Kidney (tissue), 14 donors: ENCODE data around the gene CKAP2L. TPM values are rescaled to one million over a fixed set of nuclear protein-coding genes. Genes with fewer than 3 reads are reported as not detected.
"Not testable (repeated sequence)": the region's sequence is repeated elsewhere in the genome, so short reads cannot be mapped to it uniquely, and the experiment has no call there.

Source experiments
- DNase-seq, 5 donors: peaks; one replicate each; pipeline ENCODE4 v3.0.0-alpha.2; 2013 to 2020
- FAIRE-seq: peaks from 2 replicates; lab custom pipeline; 2012; peaks lifted over from hg19 to GRCh38; lab: Jason Lieb, UNC
- H3K27ac ChIP-seq, 2 donors: one replicate each; pipeline ENCODE4 v1.7.0; 2013; ENCODE audit warnings: low read depth in 2 of 2, low read length in 2 of 2, inconsistent platforms in 1 of 2
- H3K27me3 ChIP-seq: one replicate; pipeline ENCODE4 v1.7.1; 2013; ENCODE audit warnings: low read length, inconsistent platforms; ENCODE audit not compliant: control insufficient read depth, insufficient read depth
- H3K36me3 ChIP-seq, 3 donors: one replicate each; pipeline versions ENCODE4 v1.7.0 to v1.7.1; 2013; ENCODE audit warnings: low read length in 3 of 3, control low read depth in 1 of 3, inconsistent platforms in 1 of 3; ENCODE audit not compliant: insufficient read depth in 3 of 3, control insufficient read depth in 2 of 3
- H3K4me1 ChIP-seq, 3 donors: one replicate each; pipeline versions ENCODE4 v1.7.0 to v1.7.1; 2013; ENCODE audit warnings: low read length in 3 of 3, inconsistent platforms in 1 of 3, low read depth in 1 of 3; ENCODE audit not compliant: control insufficient read depth in 2 of 3, insufficient read depth in 2 of 3
- H3K4me3 ChIP-seq, 3 donors: one replicate each; pipeline versions ENCODE4 v1.7.0 to v1.8.1; 2013; ENCODE audit warnings: low read length in 3 of 3, control low read depth in 1 of 3, inconsistent platforms in 1 of 3
- H3K9ac ChIP-seq, 3 donors: one replicate each; pipeline versions ENCODE4 v1.7.0 to v1.7.1; 2013; ENCODE audit warnings: low read length in 3 of 3, control low read depth in 1 of 3, inconsistent platforms in 1 of 3
- H3K9me3 ChIP-seq, 3 donors: one replicate each; pipeline versions ENCODE4 v1.7.0 to v1.7.1; 2013; ENCODE audit warnings: low read length in 3 of 3, control low read depth in 1 of 3, inconsistent platforms in 1 of 3; ENCODE audit not compliant: control insufficient read depth in 2 of 3, insufficient read depth in 1 of 3
- intact Hi-C: fragments of 100-400 bp; cut with DNase I; formaldehyde crosslinking; loops from one replicate; pipeline ENCODE4 v1.11.1; 2022
- polyA plus RNA-seq: library from polyadenylated mRNA; stranded (reverse); fragments of 350-450 nt; fragmentation: Illumina TruSeq; extraction: RNeasy Lipid Tissue Mini Kit (QIAGEN cat#74804); gene quantifications from one replicate; pipeline ENCODE4 v1.2.3, GENCODE V29; 2014; ENCODE audit warnings: low read depth, low replicate concordance; ENCODE audit not compliant: insufficient read depth
- total RNA-seq: library from RNA; stranded (reverse); fragmentation: NEBNext Ultra II Directional; extraction: Animal tissue kit (Norgen Biotek cat#: 25700); gene quantifications from one replicate; pipeline ENCODE4 v1.2.1, GENCODE V29; 2021
- TF ChIP-seq, protein P1 (sequence below): IDR thresholded peaks from 3 replicates; pipeline ENCODE4 v1.5.1; 2012; ENCODE audit warnings: mild to moderate bottlenecking, moderate library complexity, borderline replicate concordance; ENCODE audit not compliant: insufficient read depth; ENCODE audit errors: extremely low read depth
- donor health status: control.
- donor health status: control.
- donor health status: control.
- donor health status: control.
- donor health status: control.
- donor health status: DM: yes; HTN: yes; CAD: no.
- donor health status: Normal renal cell carcinoma (clear cell type).

Gene CKAP2L
- total and polyA plus RNA-seq, 2 donors from 2014 or later = 0.88 TPM; not detected in 1

DNA sequence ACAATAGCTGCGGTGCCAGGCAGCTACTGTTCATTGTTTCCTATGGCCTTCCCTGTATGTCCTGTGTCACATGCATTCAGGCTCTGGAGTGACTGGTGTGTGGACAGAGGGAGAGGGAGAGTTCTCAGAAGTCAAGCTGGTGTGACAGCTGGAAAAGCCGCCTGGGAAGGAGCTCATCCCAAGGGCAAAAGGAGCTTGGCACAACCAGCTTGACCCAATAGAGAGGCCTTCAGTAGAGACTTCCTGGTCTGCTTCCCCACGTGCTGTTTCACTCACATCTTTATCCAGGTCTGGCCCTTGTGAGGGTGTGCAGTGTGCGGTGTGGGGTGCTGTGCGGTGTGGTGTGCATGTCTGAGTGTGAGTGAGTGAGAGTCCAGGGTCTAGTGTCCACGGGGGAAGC is 54.7 kb downstream of the CKAP2L start:
- TF ChIP-seq, protein P1, sequence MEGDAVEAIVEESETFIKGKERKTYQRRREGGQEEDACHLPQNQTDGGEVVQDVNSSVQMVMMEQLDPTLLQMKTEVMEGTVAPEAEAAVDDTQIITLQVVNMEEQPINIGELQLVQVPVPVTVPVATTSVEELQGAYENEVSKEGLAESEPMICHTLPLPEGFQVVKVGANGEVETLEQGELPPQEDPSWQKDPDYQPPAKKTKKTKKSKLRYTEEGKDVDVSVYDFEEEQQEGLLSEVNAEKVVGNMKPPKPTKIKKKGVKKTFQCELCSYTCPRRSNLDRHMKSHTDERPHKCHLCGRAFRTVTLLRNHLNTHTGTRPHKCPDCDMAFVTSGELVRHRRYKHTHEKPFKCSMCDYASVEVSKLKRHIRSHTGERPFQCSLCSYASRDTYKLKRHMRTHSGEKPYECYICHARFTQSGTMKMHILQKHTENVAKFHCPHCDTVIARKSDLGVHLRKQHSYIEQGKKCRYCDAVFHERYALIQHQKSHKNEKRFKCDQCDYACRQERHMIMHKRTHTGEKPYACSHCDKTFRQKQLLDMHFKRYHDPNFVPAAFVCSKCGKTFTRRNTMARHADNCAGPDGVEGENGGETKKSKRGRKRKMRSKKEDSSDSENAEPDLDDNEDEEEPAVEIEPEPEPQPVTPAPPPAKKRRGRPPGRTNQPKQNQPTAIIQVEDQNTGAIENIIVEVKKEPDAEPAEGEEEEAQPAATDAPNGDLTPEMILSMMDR = no peak
- H3K9me3 ChIP-seq = no peaks in the 10 kb centered on the region
- intact Hi-C loops = no loop called here
- H3K36me3 ChIP-seq = no peaks in the 10 kb centered on the region
- DNase-seq = peak in 1 of 5 donors; percentile 15
- no peaks in the 10 kb centered on the region for H3K27me3 ChIP-seq
- H3K4me1 ChIP-seq = peaks cover 0 to 10% (median 3%) of the 10 kb centered on the region in 3 donors
- no peak overlapping the region for H3K27ac ChIP-seq
- no peak overlapping the region for H3K4me3 ChIP-seq
- no peak overlapping the region for H3K9ac ChIP-seq
- no peak for FAIRE-seq

DNA sequence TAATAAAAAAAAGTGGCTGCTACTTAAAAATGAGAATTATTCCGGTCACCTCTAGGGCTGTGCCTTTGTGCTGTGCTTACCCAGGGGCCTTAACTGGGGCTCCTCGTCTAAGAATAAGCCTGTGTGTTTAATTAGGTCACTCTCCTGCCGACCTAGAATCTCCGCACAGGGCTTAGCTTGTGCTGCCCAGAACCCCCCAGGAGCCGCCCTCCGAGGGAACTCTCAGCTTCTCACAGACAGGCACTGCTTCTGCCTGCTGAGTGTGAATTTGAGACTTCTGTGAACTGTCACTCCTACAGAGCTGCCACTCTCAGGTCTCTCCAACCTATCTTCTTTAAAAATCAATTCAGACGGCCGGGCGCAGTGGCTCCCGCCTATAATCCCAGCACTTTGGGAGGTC is 55.4 kb downstream of the CKAP2L start:
- H3K4me1 ChIP-seq = peaks cover 0 to 10% (median 3%) of the 10 kb centered on the region in 3 donors
- intact Hi-C loops = no loop called here
- peak in 1 of 5 donors; percentile 35 for DNase-seq
- H3K36me3 ChIP-seq = no peaks in the 10 kb centered on the region
- H3K4me3 ChIP-seq = no peak overlapping the region
- no peaks in the 10 kb centered on the region for H3K9me3 ChIP-seq
- FAIRE-seq = no peak
- TF ChIP-seq, protein P1 = no peak
- no peak overlapping the region for H3K27ac ChIP-seq
- H3K9ac ChIP-seq = no peak overlapping the region
- no peaks in the 10 kb centered on the region for H3K27me3 ChIP-seq

DNA sequence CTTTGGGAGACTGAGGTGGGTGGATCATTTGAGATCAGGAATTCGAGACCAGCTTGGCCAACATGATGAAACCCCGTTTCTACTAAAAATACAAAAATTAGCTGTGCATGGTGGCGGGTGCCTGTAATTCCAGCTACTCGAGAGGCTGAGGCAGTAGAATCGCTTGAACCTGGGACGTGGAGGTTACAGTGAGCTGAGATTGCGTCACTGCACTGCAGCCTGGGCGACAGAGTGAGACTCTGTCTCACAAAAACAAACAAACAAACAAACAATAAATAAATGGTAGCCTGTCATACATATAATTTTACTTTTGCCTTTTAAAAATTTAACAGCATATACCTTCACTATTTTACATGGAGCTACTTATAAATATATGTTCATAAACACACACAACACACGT is 57.5 kb downstream of the CKAP2L start:
- H3K4me3 ChIP-seq, FAIRE-seq, DNase-seq, H3K9ac ChIP-seq, H3K27ac ChIP-seq, H3K4me1 ChIP-seq, H3K36me3 ChIP-seq, intact Hi-C loops, H3K27me3 ChIP-seq, H3K9me3 ChIP-seq: not testable (repeated sequence)

DNA sequence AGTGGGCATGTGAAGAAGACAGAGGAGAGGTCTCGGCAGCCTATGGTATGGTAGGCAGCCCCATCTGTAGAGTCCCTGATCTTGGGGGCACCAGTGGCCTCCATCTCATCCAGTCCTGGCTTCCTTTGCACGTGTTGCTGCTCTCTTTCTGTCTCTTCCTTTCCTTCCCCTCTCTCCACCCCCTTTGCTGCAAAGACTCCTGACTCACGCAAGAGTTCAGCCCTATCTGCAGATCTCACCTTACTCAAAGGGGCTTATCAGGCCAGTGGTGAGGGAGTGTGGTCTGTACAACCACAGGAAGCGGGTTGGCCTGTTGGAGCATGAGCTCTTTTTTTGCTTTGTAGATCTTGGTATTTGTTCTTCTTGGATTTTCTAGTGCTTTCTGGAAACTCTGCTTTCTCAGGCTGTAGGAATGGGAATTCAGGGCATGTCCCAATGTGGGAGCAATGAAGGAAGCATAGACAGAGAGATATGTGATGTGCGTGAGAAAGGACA is 58.2 kb downstream of the CKAP2L start:
- DNase-seq (peak in 1 of 5 donors; percentile 11), FAIRE-seq (no peak)
- Histone ChIP-seq H3K27ac (no peak overlapping the region), H3K4me1 (peaks cover 0 to 7% (median 0%) of the 10 kb centered on the region in 3 donors), H3K36me3 (no peaks in the 10 kb centered on the region), H3K9me3 (no peaks in the 10 kb centered on the region), H3K9ac (no peak overlapping the region), H3K27me3 (no peaks in the 10 kb centered on the region), H3K4me3 (no peak overlapping the region)
- TF ChIP-seq, protein P1 = no peak
- intact Hi-C loops = no loop called here
